Measurements from ENCODE around the gene RAD51B. TPM values are rescaled to one million over a fixed set of nuclear protein-coding genes. Genes with fewer than 3 reads are reported as not detected.

Gene RAD51B
- total and polyA plus RNA-seq, 2 experiments from 2014 or later = 11.7 to 17.8 TPM

DNA sequence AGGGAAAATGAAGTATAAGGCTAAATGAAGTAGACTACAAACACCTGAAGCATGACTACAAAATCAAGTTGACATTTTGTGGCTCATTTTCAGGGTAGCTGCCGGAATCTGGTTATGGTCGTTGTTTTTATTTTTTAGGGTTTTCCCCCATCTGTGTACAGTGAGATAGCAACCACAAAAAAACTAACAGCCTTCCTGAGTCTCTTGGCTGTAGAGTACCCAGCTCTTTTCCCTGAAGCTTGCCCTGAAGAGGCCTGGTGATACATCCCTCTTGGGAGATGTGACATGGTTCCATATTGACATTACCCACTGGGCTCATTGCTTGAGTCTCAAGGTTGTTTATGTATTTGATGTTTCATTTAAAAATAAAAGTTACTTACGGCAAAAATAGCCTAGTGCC, 549.3 kb downstream of the RAD51B start:
- Histone ChIP-seq H3K27me3 (no peaks in the 10 kb centered on the region), H3K27ac (no peak overlapping the region), H3K4me1 (ENCODE audit: low read depth) (peaks cover 25% of the 10 kb centered on the region), H3K9me3 (ENCODE audit: low read depth) (no peaks in the 10 kb centered on the region), H3K36me3 (no peaks in the 10 kb centered on the region), H3K4me3 (no peak overlapping the region)
- no peak for DNase-seq (ENCODE audit: low read depth in 1 of 2, low spot score in 1 of 2)
- TF ChIP-seq, protein P1, sequence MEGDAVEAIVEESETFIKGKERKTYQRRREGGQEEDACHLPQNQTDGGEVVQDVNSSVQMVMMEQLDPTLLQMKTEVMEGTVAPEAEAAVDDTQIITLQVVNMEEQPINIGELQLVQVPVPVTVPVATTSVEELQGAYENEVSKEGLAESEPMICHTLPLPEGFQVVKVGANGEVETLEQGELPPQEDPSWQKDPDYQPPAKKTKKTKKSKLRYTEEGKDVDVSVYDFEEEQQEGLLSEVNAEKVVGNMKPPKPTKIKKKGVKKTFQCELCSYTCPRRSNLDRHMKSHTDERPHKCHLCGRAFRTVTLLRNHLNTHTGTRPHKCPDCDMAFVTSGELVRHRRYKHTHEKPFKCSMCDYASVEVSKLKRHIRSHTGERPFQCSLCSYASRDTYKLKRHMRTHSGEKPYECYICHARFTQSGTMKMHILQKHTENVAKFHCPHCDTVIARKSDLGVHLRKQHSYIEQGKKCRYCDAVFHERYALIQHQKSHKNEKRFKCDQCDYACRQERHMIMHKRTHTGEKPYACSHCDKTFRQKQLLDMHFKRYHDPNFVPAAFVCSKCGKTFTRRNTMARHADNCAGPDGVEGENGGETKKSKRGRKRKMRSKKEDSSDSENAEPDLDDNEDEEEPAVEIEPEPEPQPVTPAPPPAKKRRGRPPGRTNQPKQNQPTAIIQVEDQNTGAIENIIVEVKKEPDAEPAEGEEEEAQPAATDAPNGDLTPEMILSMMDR (IDR thresholded peaks at IDR 0.05; ENCODE audit: low read depth, low read length) = no peak

- no peak for DNase-seq (ENCODE audit: low read depth in 1 of 2, low spot score in 1 of 2)
- Histone ChIP-seq H3K27me3 (no peaks in the 10 kb centered on the region), H3K36me3 (no peaks in the 10 kb centered on the region), H3K4me3 (no peak overlapping the region), H3K27ac (no peak overlapping the region), H3K9me3 (ENCODE audit: low read depth) (no peaks in the 10 kb centered on the region), H3K4me1 (ENCODE audit: low read depth) (peaks cover 19% of the 10 kb centered on the region)
- TF ChIP-seq, protein P1 (IDR thresholded peaks at IDR 0.05; ENCODE audit: low read depth, low read length) = no peak
Observed at GRCh38 chr14:68369281-68370056, 549.9 kb downstream of the RAD51B start.

DNA sequence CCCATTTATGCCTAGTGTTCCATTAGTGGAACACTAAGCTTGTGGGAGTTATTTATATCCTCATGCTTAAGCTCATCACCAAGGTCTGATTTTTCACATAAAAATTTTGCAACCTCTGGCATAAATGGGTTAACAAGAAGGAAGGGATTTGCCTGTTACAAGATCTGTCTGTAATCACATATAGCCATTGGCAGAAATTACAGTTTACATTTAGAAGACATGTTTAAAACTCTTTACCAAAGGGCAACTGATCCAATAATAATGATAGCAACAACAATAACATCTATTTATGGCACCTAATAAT, 550.4 kb downstream of the RAD51B start:
- H3K4me1 ChIP-seq (ENCODE audit: low read depth) = peaks cover 14% of the 10 kb centered on the region
- no peaks in the 10 kb centered on the region for H3K36me3 ChIP-seq
- H3K27me3 ChIP-seq = no peaks in the 10 kb centered on the region
- H3K27ac ChIP-seq = no peak overlapping the region
- no peak overlapping the region for H3K4me3 ChIP-seq
- H3K9me3 ChIP-seq (ENCODE audit: low read depth) = no peaks in the 10 kb centered on the region
- no peak for DNase-seq (ENCODE audit: low read depth in 1 of 2, low spot score in 1 of 2)
- TF ChIP-seq, protein P1 (IDR thresholded peaks at IDR 0.05; ENCODE audit: low read depth, low read length) = no peak

DNA sequence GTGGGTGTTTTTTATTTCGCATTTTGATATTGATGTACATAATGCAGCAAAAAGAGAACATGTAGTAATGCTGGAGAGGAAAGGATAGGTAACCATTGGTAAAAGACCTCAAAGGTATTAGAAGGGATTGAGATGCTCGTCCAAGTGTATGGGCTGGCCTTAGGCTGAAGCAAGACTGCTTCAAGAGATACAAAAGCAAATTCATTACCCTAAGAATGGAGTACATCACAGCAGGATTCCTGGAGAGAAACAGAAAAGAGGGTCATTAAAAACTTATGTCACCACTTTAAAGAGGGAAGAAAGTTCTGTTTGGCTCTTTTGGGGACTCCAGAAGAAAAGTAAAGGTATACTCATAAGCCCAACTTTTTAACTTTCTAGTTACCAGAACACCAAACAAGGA, 552.8 kb downstream of the RAD51B start:
- H3K4me1 ChIP-seq (ENCODE audit: low read depth) = peaks cover 4% of the 10 kb centered on the region
- no peak overlapping the region for H3K4me3 ChIP-seq
- H3K27ac ChIP-seq = no peak overlapping the region
- TF ChIP-seq, protein P1 (IDR thresholded peaks at IDR 0.05; ENCODE audit: low read depth, low read length) = no peak
- no peak for DNase-seq (ENCODE audit: low read depth in 1 of 2, low spot score in 1 of 2)
- no peaks in the 10 kb centered on the region for H3K9me3 ChIP-seq (ENCODE audit: low read depth)
- no peaks in the 10 kb centered on the region for H3K27me3 ChIP-seq
- no peaks in the 10 kb centered on the region for H3K36me3 ChIP-seq

GRCh38 chr14:68373124-68373646, 553.6 kb downstream of the RAD51B start:
- H3K4me3 ChIP-seq = no peak overlapping the region
- H3K27me3 ChIP-seq = no peaks in the 10 kb centered on the region
- no peak overlapping the region for H3K27ac ChIP-seq
- no peak for DNase-seq (ENCODE audit: low read depth in 1 of 2, low spot score in 1 of 2)
- H3K9me3 ChIP-seq (ENCODE audit: low read depth) = no peaks in the 10 kb centered on the region
- TF ChIP-seq, protein P1 (IDR thresholded peaks at IDR 0.05; ENCODE audit: low read depth, low read length) = no peak
- no peaks in the 10 kb centered on the region for H3K36me3 ChIP-seq
- H3K4me1 ChIP-seq (ENCODE audit: low read depth) = peaks cover 4% of the 10 kb centered on the region
